Breast epithelium (tissue), 4 donors: ENCODE data around the gene THTPA. TPM values are rescaled to one million over a fixed set of nuclear protein-coding genes. Genes with fewer than 3 reads are reported as not detected.

Experiments
- DNase-seq, 2 donors: peaks; one replicate each; pipeline ENCODE4 v3.0.0-alpha.2; 2019; ENCODE audit warnings: low spot score in 2 of 2
- H3K27ac ChIP-seq, 2 donors: fragments of 200-600 bp; sonication (generic) in 1 of 2; one replicate each; pipeline ENCODE4 v1.5.1; 2016 to 2019; ENCODE audit warnings: mild to moderate bottlenecking in 1 of 2
- H3K27me3 ChIP-seq, 2 donors: fragments of 200-600 bp; sonication (generic) in 1 of 2; one replicate each; pipeline versions ENCODE4 v1.5.1 to v1.6.0; 2017 to 2019; ENCODE audit warnings: control low read depth in 1 of 2, mild to moderate bottlenecking in 1 of 2
- H3K36me3 ChIP-seq: fragments of 200-600 bp; one replicate; pipeline ENCODE4 v1.5.1; 2019
- H3K4me1 ChIP-seq, 2 donors: fragments of 200-600 bp; sonication (generic); one replicate each; pipeline ENCODE4 v1.5.1; 2016 to 2019; ENCODE audit warnings: control low read depth in 1 of 2
- H3K4me3 ChIP-seq, 3 donors: fragments of 200-600 bp; sonication (generic); 1 replicate in 2 of 3; 2 replicates in 1 of 3; pipeline ENCODE4 v1.5.1; 2016 to 2019; ENCODE audit warnings: mild to moderate bottlenecking in 3 of 3, moderate library complexity in 2 of 3
- H3K9me3 ChIP-seq, 2 donors: fragments of 200-600 bp; sonication (generic) in 1 of 2; one replicate each; pipeline ENCODE4 v1.5.1; 2016 to 2019; ENCODE audit warnings: control low read depth in 1 of 2
- POLR2A ChIP-seq: fragments of 450-650 bp; IDR thresholded peaks from one replicate; pipeline ENCODE4 v1.6.1; 2016; ENCODE audit warnings: antibody characterized with exemption, mild to moderate bottlenecking, moderate library complexity
- POLR2AphosphoS5 ChIP-seq, 3 donors: sonication (generic); formaldehyde crosslinking; IDR thresholded peaks; one replicate each; pipeline ENCODE4 v1.6.1; 2017; ENCODE audit warnings: antibody characterized with exemption in 3 of 3
- intact Hi-C: fragments of 100-400 bp; cut with DNase I; formaldehyde crosslinking; loops from one replicate; pipeline ENCODE4 v1.15.1; 2023; ENCODE audit warnings: low total_unique reads
- total RNA-seq, 3 donors: library from RNA; depleted of rRNA; stranded (reverse); fragments of >200 nt; gene quantifications; one replicate each; pipeline ENCODE4 v1.1.0, GENCODE V29; 2016
- TF ChIP-seq, protein P1 (sequence below), 3 donors: fragments of 450-650 bp; IDR thresholded peaks; one replicate each; pipeline ENCODE4 v1.5.1; 2016 to 2017; ENCODE audit warnings: antibody characterized with exemption in 3 of 3, mild to moderate bottlenecking in 3 of 3, moderate library complexity in 3 of 3

THTPA gene
- total RNA-seq, 3 donors from 2014 or later, result 13.6 to 22.1 (median 21.0) TPM

DNA sequence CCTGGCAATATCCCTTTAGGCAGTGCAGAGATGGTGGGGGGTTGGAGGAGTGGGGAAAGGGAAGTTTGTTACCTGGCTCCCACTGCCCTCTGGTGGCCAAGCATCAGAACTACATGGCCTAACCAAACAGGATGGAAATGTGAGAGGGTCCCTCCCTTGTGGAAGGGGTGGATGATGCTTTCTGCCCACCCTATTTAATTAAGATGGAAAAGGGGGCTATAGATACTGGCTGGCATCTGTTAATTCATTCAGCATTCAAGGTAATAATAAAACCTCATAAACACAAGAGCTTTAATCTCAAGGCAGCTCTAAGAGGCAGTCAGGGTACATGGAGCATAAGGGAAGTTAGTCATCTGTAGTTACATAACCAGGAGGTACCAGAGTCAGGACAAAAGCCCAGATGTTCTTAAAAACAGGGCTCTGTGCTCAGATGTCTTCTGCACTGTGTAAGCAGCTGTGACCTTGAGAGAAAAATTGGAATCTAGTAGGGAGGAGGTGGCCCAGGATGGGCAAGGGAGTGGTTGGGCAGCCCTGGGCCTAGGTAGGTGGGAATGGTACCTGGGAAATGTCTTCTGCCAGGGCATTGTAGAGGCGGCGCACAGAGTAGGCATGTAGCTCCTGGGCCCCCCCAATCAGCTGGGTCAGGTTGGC is 6.9 kb downstream of the THTPA start:
- no peaks in the 10 kb centered on the region for H3K9me3 ChIP-seq
- H3K36me3 ChIP-seq, result no peaks in the 10 kb centered on the region
- intact Hi-C loops, result loop anchor here (5.0 kb wide), 2 partner anchors 86 to 789 kb away; no protein-coding TSS in a partner anchor

DNA sequence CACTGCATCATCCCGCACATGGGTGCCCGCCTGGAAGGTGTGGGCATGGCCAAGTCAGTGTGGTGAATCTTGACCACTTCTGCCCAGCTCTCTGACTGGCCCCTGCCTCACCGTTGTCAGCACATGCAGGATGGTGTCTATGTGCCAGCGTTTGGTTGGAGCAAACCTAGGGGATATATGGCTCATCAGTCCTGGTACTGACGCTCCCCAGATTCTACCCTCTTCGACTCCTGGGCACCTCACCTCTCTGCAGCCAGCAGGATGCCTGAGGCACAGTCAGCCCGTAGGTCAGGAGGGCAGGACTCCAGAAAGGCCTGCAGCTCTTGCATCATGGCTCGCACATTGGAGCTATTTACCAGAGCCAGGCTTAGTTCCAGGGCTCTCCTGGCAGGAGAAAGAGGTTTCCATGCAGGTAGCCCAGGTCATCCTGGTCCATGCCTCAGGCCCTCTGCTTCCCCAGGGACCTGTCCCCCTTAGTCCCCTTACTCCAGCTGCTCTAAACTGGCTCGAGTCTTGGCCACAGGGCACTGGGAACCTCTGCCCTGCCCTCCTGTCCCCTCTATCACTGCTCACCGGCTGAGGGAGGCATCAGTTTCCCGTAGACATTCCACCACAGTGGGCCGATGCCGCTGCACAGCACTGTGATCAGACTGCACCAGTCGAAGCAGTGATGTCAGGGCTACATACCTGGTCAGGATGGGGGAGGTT is 7.6 kb downstream of the THTPA start:
- no peak overlapping the region for H3K4me3 ChIP-seq
- H3K27ac ChIP-seq, result peak overlapping the region in 1 of 2 donors; percentile 63
- H3K36me3 ChIP-seq, result no peaks in the 10 kb centered on the region
- DNase-seq, result no peak
- intact Hi-C loops, result loop anchor here (5.0 kb wide), 2 partner anchors 86 to 789 kb away; no protein-coding TSS in a partner anchor
- TF ChIP-seq POLR2AphosphoS5 (IDR thresholded peaks at IDR 0.05) (no peak), POLR2A (no peak)
- TF ChIP-seq, protein P1, sequence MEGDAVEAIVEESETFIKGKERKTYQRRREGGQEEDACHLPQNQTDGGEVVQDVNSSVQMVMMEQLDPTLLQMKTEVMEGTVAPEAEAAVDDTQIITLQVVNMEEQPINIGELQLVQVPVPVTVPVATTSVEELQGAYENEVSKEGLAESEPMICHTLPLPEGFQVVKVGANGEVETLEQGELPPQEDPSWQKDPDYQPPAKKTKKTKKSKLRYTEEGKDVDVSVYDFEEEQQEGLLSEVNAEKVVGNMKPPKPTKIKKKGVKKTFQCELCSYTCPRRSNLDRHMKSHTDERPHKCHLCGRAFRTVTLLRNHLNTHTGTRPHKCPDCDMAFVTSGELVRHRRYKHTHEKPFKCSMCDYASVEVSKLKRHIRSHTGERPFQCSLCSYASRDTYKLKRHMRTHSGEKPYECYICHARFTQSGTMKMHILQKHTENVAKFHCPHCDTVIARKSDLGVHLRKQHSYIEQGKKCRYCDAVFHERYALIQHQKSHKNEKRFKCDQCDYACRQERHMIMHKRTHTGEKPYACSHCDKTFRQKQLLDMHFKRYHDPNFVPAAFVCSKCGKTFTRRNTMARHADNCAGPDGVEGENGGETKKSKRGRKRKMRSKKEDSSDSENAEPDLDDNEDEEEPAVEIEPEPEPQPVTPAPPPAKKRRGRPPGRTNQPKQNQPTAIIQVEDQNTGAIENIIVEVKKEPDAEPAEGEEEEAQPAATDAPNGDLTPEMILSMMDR (IDR thresholded peaks at IDR 0.05), result no peak
- no peaks in the 10 kb centered on the region for H3K9me3 ChIP-seq
- H3K27me3 ChIP-seq, result no peaks in the 10 kb centered on the region
- peaks cover 4 to 8% of the 10 kb centered on the region in 2 donors for H3K4me1 ChIP-seq

More for the DNA sequence above, 6.9 kb downstream of the THTPA start:
- TF ChIP-seq POLR2AphosphoS5 (IDR thresholded peaks at IDR 0.05), result no peak
- TF ChIP-seq POLR2A, result no peak
- TF ChIP-seq, protein P1 (IDR thresholded peaks at IDR 0.05), result peak; percentile 82 to 90 (median 86)
- no peaks in the 10 kb centered on the region for H3K27me3 ChIP-seq
- H3K4me1 ChIP-seq, result peaks cover 1 to 4% of the 10 kb centered on the region in 2 donors
- H3K27ac ChIP-seq, result peak overlapping the region; percentile 63 to 76
- H3K4me3 ChIP-seq, result no peak overlapping the region
- no peak for DNase-seq

DNA sequence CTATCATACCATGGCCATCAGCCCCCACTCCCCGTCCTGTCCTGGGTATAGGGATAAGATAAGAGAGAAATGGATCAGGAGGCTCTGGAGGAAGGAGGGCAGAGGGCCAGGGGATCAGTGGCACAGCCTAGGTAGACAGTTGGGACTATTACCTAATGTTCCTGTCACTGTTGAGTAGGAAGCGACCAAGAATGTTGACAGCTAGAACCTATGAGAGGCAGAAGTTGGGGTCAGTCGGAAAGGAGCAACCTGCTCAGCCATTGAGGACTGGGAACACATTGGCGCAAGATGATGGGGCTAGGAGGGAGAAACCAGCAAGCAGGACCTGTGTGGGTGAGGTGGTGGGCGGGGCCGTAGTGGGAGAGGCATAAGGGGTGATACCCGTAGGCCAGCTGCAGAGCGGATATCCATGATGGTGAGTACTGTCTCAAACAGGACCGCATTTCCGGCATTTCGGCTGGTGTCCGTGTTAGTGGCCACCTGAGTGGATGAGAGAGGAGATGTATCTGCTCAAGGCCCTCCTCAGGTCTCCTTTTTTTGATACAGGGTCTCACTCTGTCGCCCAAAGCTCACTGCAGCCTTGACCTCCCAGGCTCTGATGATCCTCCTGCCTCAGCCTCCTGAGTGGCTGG is 8.2 kb downstream of the THTPA start:
- H3K9me3 ChIP-seq, result no peaks in the 10 kb centered on the region
- intact Hi-C loops, result loop anchor here (5.0 kb wide), 2 partner anchors 87 to 788 kb away; no protein-coding TSS in a partner anchor
- no peak for TF ChIP-seq POLR2A
- TF ChIP-seq, protein P1 (IDR thresholded peaks at IDR 0.05), result no peak
- no peak for TF ChIP-seq POLR2AphosphoS5 (IDR thresholded peaks at IDR 0.05)
- DNase-seq, result no peak
- H3K4me1 ChIP-seq, result peaks cover 4 to 13% of the 10 kb centered on the region in 2 donors
- no peaks in the 10 kb centered on the region for H3K27me3 ChIP-seq
- H3K36me3 ChIP-seq, result no peaks in the 10 kb centered on the region
- H3K27ac ChIP-seq, result no peak overlapping the region
- H3K4me3 ChIP-seq, result no peak overlapping the region

DNA sequence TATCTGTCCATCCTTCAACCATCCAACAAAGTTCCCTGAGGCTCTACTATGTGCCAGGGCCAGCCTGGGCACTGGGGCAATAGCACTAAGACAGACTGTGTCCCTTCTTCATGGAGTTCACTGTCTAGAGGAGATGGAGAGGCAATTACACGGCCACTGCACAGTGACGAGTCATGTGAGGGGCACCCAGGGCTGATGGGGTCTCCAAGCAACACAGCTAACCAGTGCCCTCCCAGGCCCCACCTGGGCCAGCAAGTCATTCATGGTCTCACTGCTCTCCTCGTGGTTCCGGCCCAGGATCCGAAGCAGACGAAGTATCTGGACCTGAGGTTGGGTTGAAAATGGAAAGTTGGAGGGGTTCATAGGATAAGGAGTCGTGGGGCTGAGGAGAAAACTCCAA is 8.8 kb downstream of the THTPA start:
- no peaks in the 10 kb centered on the region for H3K27me3 ChIP-seq
- H3K27ac ChIP-seq, result no peak overlapping the region
- no peak overlapping the region for H3K4me3 ChIP-seq
- no peaks in the 10 kb centered on the region for H3K36me3 ChIP-seq
- peaks cover 4 to 13% of the 10 kb centered on the region in 2 donors for H3K4me1 ChIP-seq
- TF ChIP-seq, protein P1 (IDR thresholded peaks at IDR 0.05), result no peak
- TF ChIP-seq POLR2AphosphoS5 (IDR thresholded peaks at IDR 0.05) (no peak), POLR2A (no peak)
- intact Hi-C loops, result loop anchor here (5.0 kb wide), 2 partner anchors 88 to 787 kb away; no protein-coding TSS in a partner anchor
- H3K9me3 ChIP-seq, result no peaks in the 10 kb centered on the region
- DNase-seq, result no peak
